ENCODE measurements around the gene SH3BP4. TPM values are rescaled to one million over a fixed set of nuclear protein-coding genes. Genes with fewer than 3 reads are reported as not detected.

The SH3BP4 gene
- total RNA-seq, 1 experiment from 2014 or later: 89.1 TPM

- DNase-seq (ENCODE audit: low read depth): no peak
These were observed 31.4 kb downstream of the SH3BP4 start for GRCh38 chr2:234983011-234983726.

GRCh38 chr2:234985608-234986245 lies 33.9 kb downstream of the SH3BP4 start:
- no peak for DNase-seq (ENCODE audit: low read depth)

GRCh38 chr2:234986390-234986789 lies 34.6 kb downstream of the SH3BP4 start:
- no peak for DNase-seq (ENCODE audit: low read depth)

DNA sequence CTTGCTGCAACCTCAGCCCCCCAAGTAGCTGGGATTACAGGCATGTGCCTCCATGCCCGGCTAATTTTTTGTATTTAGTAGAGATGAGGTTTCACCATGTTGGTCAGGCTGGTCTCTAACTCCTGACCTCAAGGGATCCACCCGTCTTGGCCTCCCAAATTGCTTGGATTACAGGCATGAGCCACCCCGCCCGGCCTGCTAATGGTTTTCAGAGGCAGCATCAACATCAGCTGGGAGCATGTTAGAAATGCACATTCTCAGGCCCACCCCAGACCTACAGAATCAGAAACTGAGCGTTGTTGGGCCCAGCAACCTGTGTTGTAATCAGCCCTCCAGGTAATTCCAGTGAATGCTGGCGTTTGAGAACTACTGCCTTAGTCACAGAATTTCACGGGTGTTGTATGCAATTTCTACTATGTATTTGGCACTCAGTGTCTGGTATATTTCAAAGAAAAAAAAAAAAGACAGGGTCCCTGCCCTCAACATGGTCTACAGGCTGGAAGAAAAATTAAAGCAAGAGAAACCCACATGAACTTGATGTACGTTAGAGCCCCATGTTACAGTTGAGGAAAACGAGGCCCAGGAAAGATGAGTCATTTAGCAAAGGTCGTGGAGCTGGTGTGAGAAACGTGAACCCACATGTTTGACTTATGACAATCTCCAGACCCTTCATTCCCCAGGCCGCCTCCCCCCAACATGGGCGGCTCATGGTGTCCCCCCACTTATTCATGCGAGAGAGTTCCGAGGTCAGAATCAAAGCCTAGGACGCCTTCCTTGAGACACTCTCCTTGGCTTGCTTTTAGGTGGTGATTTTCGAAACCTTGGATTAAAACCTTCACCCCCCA lies 35.3 kb downstream of the SH3BP4 start:
- no peak for DNase-seq (ENCODE audit: low read depth)

GRCh38 chr2:234987754-234988153 lies 35.9 kb downstream of the SH3BP4 start:
- no peak for DNase-seq (ENCODE audit: low read depth)

DNA sequence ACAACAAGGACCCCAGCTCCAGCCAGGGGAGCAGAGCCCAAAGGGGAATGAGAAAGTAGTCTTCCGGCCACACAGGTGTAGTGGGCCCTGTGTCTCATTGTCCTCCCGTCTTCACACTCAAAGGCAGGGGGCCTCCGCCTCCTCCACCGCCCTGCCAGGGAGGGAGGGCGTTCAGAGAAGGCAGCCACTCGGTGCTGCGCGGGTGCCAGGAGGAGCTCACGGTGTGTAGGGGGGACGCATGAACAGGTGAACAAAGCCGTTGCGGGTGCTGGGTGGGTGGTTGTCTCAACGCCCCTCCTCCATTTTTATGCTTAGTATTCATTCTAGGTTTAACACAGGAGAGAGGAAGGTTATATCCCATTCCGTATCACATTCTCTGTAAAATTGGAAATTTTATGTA lies 36.7 kb downstream of the SH3BP4 start:
- DNase-seq (ENCODE audit: low read depth): no peak

- DNase-seq (ENCODE audit: low read depth): peak; percentile 95
These were observed 37.4 kb downstream of the SH3BP4 start for GRCh38 chr2:234989183-234989701.

DNA sequence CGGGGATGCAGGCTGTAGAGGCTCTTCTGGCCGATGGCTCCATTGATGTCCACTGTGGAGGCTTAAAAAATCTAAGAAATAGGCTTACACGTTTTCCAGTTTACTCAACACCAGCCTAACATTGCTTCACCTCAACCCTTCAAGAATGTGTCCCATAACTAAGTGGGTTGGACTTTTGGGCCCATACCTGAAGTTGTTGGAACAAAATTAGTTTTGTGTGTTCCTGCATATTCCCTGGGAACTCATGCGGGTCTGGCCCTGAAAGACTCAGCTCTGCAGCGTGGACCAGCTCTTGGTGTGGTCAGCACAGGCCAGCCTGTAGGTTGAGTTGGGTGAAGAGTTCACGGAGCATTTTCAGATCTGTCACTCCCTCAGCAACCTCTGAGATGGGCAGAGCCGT lies 38.5 kb downstream of the SH3BP4 start:
- no peak for DNase-seq (ENCODE audit: low read depth)

DNA sequence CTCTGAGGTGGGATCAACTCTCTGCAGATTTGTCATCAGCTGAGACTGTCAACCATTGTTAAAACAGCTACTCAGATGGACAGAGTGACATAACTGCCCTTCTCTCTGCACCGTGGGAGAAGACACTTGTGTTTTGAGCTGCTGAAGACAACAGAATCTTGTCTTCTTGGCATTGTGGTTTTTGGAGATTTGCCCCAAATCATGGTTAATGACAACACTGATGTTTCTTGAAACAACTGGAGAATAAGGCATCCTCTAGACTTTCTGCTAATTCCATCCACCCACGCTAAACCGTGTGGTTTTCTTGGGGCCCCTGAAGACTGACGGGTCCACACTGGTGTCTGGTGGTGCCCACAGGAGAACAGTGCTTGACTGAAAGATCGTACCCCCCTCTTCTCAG lies 39.5 kb downstream of the SH3BP4 start:
- no peak for DNase-seq (ENCODE audit: low read depth)

DNA sequence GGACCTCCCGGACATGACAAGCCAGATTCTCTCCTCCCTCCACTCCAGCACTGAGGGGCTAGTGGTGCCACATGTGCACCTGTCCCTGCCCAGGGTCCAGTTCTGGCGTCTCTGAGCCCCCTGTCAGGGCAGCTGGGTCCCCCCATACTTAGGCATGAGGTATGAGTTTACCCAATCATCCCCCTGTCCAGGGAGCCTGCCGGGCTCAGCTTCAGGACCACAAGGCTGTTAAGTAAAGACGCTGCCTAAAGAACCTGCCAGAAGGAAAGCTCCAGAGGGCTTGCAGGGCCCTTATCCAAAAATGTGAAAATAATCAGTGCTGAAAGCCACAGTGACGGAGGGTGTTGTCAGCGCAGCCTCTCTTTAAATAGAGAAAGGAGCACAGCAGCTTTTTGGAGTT lies 40.0 kb downstream of the SH3BP4 start:
- DNase-seq (ENCODE audit: low read depth): no peak

DNA sequence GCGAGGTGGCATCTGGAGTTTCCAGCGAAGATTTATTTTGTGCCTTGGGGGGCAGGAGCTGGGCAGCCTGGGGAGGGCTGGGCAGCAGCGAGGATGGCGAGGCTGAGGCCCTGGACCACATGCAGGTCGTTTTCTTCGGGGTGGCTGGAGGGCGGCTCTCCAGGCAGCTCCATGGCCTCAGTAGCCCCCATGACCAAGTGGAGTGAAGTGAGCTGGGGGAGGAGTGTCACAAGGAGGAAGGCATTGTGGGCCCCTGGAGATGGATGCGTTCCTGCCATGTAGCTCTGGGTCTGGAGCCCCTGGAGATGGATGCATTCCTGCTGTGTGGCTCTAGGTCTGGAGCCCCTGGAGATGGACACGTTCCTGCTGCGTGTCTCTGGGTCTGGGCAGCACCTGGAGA lies 40.4 kb downstream of the SH3BP4 start:
- no peak for DNase-seq (ENCODE audit: low read depth)

DNA sequence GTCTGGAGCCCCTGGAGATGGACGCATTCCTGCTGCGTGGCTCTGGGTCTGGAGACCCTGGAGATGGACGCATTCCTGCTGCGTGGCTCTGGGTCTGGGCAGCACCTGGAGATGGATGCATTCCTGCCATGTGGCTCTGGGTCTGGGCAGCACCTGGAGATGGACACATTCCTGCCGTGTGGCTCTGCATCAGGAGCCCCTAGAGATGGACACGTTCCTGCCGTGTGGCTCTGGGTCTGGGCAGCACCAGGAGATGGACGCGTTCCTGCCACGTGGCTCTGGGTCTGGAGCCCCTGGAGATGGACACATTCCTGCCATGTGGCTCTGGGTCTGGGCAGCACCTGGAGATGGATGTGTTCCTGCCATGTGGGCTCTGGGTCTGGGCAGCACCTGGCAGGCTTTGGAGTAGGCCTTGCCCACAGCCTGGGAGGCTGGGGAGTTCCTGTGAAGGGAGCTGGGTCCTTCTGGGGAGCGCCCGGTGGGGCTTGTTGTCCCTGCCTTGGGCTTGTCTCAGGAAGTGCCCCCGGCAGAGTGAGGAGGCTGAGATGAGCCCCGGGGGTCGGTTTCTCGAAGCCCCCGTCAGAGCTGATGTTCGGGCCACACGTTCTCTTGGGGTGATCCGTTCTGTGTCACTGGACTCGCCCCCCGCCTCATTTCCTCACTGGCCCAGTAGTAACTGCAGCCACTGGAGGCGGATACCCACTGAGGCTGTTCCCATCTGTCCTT lies 41.0 kb downstream of the SH3BP4 start:
- no peak for DNase-seq (ENCODE audit: low read depth)

DNA sequence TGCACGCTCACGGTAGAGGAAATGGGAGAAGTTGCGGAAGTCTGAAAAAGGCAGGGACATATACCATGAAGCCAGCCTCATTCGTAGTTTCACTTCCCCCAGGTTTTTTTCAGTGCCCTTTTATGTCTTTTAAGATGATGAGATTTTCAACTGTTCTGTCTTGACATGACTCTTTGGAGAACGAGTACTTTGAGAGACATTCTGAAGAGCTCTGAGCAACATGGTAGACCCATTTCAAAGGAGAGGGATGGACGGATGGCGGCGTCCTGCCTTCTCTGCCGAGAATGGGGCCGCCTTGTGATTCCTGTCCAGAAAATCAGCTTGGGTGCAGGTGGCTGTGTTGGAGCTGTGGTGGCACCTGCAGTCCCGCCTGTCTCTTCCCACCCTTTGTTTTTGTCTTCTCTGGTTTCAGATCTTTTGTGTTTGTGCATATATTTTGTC lies 41.7 kb downstream of the SH3BP4 start:
- DNase-seq (ENCODE audit: low read depth): no peak

DNA sequence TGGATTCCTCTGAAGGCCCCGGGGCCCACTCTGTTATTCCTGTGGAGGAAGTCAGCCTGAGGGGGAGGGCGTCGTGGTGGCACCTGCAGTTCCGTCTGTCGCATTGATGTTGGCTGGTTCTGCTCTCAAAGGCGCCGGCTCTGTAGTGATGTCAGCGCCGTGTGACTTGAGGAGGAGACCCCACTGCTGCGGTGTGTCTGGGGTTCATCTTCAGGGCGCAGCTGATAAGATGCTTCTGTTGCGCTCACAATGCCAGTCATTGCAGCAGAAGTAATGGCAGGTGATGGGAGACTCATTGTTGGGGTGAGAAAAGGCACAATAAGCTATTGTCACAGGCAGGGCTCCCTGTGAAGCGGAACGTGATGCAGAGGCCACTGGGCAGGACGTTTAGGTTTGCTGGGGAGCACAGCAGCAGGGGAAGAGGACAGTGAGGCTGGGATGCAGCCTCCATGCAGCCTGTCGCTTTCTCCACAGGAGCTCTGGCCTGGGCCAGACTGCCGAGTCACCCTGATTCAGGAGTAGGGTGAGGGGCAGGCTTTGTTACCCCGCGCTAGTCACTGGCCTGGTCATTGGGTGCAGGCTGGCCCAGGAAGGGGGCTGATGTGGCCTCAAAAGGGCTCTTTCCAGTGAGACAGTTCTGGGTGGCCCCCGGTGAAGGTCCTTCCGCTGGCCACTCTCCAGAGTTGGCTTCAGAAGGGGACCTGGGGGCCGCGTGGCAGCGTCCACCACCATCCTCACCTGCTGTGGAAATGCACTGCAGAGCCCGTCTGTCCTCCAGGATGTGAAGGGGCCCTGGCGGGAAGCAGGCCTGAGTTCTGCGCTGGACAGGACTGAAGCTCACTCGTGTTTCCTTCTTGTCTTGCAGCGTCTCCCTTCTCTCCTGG lies 42.9 kb downstream of the SH3BP4 start:
- DNase-seq (ENCODE audit: low read depth): no peak

- DNase-seq (ENCODE audit: low read depth): peak; percentile 62
These were observed 43.7 kb downstream of the SH3BP4 start for GRCh38 chr2:234995332-234996068.

DNA sequence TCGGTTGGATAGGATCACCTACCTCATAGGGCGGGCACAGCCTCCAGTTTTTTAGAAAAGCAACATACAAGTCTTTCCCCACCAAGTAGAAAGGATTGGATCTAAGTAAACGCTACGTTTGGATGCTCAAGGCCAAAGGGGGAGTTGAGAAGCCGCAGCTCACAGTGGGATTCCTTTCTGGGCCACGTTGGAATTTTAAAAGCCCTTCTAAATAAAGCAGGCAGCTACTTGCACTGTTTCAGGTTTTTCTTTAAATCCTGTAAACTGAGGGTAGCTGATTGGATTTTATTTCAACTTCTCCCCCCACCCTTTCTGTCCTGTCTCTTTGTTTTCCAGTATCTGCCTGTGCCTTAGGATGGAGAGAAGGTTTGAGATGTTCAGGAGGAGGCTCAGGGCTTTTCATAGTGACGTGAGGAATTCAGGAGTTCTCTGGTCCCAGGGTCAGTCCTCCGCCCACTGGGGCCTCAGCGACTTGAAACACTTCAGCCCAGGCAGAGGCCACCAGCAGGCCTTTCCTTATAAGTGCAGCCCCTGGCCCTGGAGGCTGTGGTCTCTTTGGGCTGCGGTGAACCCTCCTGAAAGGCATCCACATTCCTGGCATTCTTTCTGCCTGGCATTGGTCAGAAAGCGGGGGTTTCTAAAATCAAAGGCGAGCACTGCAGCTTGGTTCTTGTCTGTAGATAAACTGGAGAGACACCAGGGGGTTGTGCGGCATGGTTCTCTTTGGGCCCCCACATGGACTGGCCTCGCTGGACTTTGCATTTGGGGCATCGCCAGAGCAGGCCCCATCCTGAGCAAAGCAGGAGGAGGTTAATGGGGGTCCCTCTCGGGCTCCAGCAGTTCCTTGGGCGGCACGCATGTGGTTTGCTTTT lies 44.5 kb downstream of the SH3BP4 start:
- DNase-seq (ENCODE audit: low read depth): peak; percentile 97

- DNase-seq (ENCODE audit: low read depth): no peak
These were observed 45.1 kb downstream of the SH3BP4 start for GRCh38 chr2:234996941-234997270.

DNA sequence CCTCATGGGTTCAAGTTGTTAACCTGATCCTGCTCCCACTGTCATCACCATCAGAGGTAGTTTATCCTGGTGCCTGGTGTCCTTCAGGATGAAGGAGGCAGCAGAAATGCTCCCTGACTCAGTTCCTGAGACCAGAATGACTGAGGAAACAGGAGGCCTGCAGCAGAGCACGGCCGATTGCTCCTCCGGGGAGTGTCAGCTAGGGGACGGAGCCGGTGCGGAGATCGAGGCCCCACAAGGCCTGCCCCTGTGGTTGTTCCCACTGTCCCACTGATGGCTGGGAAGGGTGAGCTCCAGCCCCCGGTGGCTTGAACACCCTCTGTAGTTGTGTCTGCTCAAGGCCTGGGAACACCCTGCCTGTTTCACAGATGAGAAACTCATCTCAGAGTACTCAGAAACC lies 45.6 kb downstream of the SH3BP4 start:
- no peak for DNase-seq (ENCODE audit: low read depth)
